Measurements from ENCODE around the gene BDNF. TPM values are rescaled to one million over a fixed set of nuclear protein-coding genes. Genes with fewer than 3 reads are reported as not detected.
"Not testable (repeated sequence)": the region's sequence is repeated elsewhere in the genome, so short reads cannot be mapped to it uniquely, and the experiment has no call there.

BDNF gene
- 4.3 and 4.8 TPM in 2 replicates for total RNA-seq

DNA sequence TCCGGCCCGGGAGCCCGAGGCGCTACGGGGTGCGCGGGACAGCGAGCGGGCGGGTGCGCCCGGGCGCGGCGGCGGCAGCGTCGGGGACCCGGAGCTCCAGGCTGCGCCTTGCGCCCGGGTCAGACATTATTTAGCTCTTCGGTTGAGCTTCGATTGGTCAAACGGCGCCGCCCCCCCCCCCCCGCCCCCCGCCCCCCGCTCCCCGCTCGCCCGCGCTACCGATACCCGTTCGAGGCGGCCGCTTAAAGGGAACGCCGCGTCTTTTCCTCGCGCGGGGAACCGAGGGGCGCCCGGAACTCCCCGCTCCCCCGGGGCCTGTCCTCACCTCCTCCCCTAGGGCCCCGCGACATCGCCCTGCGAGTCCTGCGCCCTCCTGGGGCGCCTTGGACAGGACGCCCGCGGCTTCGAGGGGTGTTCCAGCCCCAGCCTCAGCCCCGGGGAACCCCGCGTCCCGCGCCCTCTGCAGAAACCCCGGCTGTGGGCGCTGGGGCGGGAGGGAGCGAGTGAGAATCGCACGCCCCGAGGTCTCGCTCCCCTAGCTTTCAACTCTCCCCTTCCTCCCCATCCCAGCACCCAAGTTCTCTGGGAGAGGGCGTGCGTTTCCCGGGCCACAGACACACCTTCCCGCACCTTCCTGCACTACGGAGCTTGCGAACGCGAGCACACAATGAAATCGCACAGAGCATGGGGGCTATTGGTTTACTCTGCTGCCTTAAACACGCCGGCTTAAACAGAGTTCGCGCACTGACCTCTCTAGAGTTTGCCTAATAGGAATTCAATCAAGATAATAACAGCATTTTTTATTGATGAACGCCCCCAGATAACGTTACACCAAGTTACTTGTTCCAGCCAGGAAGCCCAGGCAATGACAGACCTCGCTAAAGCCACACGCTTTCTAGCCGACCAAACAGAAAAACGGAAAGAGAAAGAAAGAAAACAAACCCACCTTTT is at the start of gene BDNF:
TSS of gene BDNF (minus strand) at position 105 of the 951 bp plus-strand sequence. CDS start 41,891 bp downstream, outside the sequence.
- no peak for DNase-seq (ENCODE audit: low read depth)
- no peaks in the 10 kb centered on the region for H3K36me3 ChIP-seq (ENCODE audit: control insufficient read depth, insufficient read depth, low read length)
- TF ChIP-seq, protein P1, sequence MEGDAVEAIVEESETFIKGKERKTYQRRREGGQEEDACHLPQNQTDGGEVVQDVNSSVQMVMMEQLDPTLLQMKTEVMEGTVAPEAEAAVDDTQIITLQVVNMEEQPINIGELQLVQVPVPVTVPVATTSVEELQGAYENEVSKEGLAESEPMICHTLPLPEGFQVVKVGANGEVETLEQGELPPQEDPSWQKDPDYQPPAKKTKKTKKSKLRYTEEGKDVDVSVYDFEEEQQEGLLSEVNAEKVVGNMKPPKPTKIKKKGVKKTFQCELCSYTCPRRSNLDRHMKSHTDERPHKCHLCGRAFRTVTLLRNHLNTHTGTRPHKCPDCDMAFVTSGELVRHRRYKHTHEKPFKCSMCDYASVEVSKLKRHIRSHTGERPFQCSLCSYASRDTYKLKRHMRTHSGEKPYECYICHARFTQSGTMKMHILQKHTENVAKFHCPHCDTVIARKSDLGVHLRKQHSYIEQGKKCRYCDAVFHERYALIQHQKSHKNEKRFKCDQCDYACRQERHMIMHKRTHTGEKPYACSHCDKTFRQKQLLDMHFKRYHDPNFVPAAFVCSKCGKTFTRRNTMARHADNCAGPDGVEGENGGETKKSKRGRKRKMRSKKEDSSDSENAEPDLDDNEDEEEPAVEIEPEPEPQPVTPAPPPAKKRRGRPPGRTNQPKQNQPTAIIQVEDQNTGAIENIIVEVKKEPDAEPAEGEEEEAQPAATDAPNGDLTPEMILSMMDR (IDR thresholded peaks at IDR 0.05; ENCODE audit: insufficient read depth, low read length, poor library complexity, severe bottlenecking) = no peak

DNA sequence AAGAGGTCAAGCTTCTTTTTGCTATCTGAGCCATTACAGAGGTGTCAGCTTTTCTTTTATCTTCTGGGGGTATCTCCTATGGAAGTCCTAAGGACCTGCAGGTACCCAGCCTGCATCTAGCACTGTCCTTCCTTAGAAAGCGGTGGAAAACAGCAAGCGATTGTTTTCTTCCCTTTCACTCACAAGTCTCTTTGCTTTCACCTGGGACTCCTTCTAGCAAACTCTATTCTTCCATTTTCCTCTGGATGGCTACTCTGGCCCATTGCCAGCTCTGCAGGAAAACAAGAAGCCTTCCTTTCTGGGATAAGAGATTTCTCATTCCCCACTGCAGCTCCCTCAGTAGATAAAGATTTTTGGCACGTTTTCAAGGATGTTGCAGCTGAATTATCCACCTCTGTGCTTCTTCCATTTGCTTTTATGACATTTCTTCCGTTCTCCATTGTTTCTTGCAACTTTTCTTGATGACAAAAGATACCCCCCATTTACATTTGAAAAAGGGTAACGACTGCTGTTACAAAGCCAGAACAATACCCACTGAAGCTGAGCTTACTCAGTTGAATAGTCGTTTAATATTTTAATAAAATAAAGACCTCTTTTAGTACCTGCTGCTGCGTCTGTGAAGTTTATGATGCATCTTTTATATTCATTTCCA is 40.2 kb upstream of the BDNF start:
- no peak for DNase-seq (ENCODE audit: low read depth)
- no peak overlapping the region for H3K4me3 ChIP-seq (ENCODE audit: low read depth, low read length)
- H3K36me3 ChIP-seq (ENCODE audit: control insufficient read depth, insufficient read depth, low read length) = no peaks in the 10 kb centered on the region
- no peaks in the 10 kb centered on the region for H3K27me3 ChIP-seq (ENCODE audit: control insufficient read depth, insufficient read depth, low read length)
- TF ChIP-seq, protein P1 (IDR thresholded peaks at IDR 0.05; ENCODE audit: insufficient read depth, low read length, poor library complexity, severe bottlenecking) = no peak

More for the DNA sequence above, at the start of gene BDNF:
- H3K4me3 ChIP-seq (ENCODE audit: low read depth, low read length) = peak within 1 kb of the TSS; percentile 91
- peaks cover 2% of the 10 kb centered on the region for H3K27me3 ChIP-seq (ENCODE audit: control insufficient read depth, insufficient read depth, low read length)

DNA sequence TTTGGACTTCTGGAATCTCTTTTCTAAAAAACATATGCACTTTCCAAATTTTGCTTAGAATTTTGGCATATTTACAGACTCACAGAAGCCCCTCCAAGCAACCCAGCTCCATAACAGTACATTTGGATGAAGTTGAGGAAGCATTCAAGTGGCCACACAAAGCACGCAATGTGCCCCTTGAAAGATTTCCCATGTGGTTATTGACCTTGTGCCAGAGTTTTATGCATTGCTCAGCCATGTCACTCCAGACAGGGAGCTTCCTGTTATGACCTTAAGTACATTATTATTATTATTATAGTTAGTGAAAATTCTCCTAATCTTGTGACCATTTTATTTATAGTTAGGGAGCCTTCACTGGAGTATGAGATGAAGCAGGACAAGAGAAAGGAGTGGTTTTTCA is 35.0 kb upstream of the BDNF start:
- Histone ChIP-seq H3K27me3 (ENCODE audit: control insufficient read depth, insufficient read depth, low read length) (no peaks in the 10 kb centered on the region), H3K36me3 (ENCODE audit: control insufficient read depth, insufficient read depth, low read length) (no peaks in the 10 kb centered on the region), H3K4me3 (ENCODE audit: low read depth, low read length) (no peak overlapping the region)
- TF ChIP-seq, protein P1 (IDR thresholded peaks at IDR 0.05; ENCODE audit: insufficient read depth, low read length, poor library complexity, severe bottlenecking) = no peak
- no peak for DNase-seq (ENCODE audit: low read depth)

DNA sequence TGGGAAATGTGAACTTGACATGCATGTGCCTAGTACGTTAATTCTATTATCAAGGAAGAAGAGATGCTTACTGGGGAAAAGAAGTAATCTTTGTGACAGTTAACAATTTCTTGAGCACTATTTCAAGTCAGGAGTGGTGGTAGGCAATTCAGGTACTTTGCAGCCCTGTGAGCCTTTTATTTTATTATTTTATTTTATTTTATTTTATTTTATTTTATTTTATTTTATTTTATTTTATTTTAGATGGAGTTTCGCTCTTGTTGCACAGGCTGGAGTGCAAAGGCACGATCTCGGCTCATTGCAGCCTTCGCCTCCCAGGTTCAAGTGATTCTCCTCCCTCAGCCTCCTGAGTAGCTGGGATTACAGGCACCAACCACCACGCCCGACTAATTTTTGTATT is 31.5 kb upstream of the BDNF start:
- DNase-seq (ENCODE audit: low read depth); H3K27me3 ChIP-seq (ENCODE audit: control insufficient read depth, insufficient read depth, low read length); H3K4me3 ChIP-seq (ENCODE audit: low read depth, low read length); H3K36me3 ChIP-seq (ENCODE audit: control insufficient read depth, insufficient read depth, low read length): not testable (repeated sequence)

DNA sequence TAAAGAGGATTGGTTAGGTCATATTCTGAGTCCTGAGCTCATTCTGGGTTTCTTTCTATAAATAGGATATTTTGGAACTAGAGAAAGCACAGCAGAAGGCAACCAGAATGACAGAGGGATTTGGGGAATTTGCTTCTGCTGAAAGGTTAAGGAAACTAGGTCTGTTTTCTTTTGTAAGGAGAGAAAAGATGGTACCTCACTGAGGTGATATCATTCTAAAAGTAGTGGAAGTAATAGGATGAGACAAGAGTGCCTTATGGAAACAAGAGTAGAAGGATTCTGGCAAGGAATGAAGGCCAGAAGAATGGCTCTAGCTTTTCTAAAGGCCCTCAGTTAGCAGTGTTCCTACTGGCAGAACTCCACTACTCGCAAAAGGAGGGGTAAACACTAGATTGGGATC is 26.7 kb upstream of the BDNF start:
- TF ChIP-seq, protein P1 (IDR thresholded peaks at IDR 0.05; ENCODE audit: insufficient read depth, low read length, poor library complexity, severe bottlenecking) = no peak
- no peaks in the 10 kb centered on the region for H3K36me3 ChIP-seq (ENCODE audit: control insufficient read depth, insufficient read depth, low read length)
- H3K4me3 ChIP-seq (ENCODE audit: low read depth, low read length) = no peak overlapping the region
- DNase-seq (ENCODE audit: low read depth) = no peak
- peaks cover 6% of the 10 kb centered on the region for H3K27me3 ChIP-seq (ENCODE audit: control insufficient read depth, insufficient read depth, low read length)

DNA sequence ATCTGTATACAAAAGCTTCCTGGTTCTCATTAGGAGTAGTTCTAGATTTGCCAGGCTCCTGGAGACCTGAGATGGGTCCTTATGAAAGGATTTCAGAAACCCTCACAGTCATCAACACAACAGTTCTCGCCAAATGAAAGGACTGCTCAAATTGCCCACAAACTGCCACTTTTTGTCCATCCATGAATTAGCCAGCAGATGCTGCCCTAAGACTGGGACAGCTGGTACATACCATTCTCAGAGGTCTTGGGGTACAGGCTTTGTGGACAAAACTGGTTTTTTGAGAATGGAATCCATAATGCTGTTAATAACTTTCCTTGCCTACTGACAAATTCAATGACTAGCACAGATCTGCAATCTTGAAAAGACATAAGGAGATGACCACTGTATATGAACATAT is 23.4 kb upstream of the BDNF start:
- no peaks in the 10 kb centered on the region for H3K36me3 ChIP-seq (ENCODE audit: control insufficient read depth, insufficient read depth, low read length)
- no peak overlapping the region for H3K4me3 ChIP-seq (ENCODE audit: low read depth, low read length)
- H3K27me3 ChIP-seq (ENCODE audit: control insufficient read depth, insufficient read depth, low read length) = peaks cover 26% of the 10 kb centered on the region
- TF ChIP-seq, protein P1 (IDR thresholded peaks at IDR 0.05; ENCODE audit: insufficient read depth, low read length, poor library complexity, severe bottlenecking) = no peak
- no peak for DNase-seq (ENCODE audit: low read depth)

All from kidney epithelial cell (primary cell).